ENCODE data around the gene OR10A4. TPM values are rescaled to one million over a fixed set of nuclear protein-coding genes. Genes with fewer than 3 reads are reported as not detected.

The OR10A4 gene
- not detected in 2 replicates for total RNA-seq (2014; rRNA removed; shearing (Covaris generic))

DNA sequence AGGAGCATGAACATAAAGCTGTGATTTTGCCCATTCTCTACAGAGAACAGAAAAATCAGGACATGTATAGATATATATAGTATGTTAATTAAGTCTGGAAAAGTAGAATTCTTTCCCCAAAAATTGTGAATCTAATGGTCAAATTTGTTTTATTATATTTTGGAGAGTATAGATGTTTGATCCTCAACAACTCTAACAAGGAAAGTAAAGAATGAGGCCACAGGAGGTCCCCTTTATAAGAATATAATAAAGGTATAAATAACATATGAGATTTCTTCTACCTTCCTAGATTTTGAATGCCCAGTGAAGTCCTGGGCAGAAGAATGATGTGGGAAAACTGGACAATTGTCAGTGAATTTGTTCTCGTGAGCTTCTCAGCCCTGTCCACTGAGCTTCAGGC, at the start of gene OR10A4:
Gene OR10A4, plus strand, starts transcription at position 301 of the 400 bp plus-strand sequence. Its CDS starts 23 bp downstream, at position 324.

GRCh38 chr11:6845383-6845782, 31.0 kb upstream of the OR10A4 start, which contains the start of gene OR10A5:
Gene OR10A5, plus strand, starts transcription at chr11:6845683. Its CDS starts 0 bp downstream, at chr11:6845683.

DNA sequence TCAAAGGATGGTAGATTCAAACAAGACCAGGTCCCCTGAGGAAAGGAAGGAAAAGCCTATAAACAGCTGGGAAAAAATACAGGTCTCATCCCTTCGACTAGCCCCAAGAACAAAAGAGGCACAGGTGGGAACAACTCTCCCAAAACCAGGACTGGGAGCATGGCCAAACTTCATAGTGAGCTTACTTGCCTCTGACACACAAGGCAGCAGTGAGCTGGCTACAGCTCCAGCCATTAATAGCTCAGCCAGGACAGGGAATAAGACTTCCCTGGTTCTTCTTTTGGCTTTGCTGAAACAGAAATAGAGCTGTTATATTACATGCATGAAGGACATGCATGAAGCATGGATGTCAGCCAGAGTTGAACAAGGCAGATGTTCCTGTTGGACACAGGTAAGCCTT, 13.5 kb upstream of the OR10A4 start, which contains the start of gene OR10A2:
Gene OR10A2, plus strand, starts transcription at position 97 of the 400 bp plus-strand sequence. CDS start 6,698 bp downstream, outside the sequence.

DNA sequence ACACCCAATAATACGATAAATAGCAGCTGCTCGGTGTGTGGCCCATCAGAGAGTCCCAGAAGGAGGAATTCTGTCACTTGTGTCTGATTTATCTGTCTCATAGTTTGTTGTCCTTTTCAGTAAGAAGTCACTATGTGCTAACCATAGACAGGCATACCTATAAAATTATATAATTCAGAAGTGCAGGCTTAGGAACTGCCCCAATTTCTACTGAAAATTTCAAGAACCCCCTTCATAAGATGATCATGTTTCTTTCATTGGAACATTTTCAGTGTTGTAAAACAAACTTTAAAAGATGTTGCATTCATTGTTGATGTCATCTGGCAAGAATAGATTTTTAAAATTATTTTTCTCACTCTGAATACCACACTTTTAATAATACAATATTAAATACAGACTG, 16.0 kb downstream of the OR10A4 start, which contains the start of gene OR2D2:
Gene OR2D2, minus strand, starts transcription at position 101 of the 400 bp plus-strand sequence. Its CDS starts 0 bp downstream, at position 101.

GRCh38 chr11:6920702-6921101, 44.3 kb downstream of the OR10A4 start, which contains the start of gene OR2D3:
Gene OR2D3, plus strand, starts transcription at chr11:6921002. Its CDS starts 0 bp downstream, at chr11:6921002.

DNA sequence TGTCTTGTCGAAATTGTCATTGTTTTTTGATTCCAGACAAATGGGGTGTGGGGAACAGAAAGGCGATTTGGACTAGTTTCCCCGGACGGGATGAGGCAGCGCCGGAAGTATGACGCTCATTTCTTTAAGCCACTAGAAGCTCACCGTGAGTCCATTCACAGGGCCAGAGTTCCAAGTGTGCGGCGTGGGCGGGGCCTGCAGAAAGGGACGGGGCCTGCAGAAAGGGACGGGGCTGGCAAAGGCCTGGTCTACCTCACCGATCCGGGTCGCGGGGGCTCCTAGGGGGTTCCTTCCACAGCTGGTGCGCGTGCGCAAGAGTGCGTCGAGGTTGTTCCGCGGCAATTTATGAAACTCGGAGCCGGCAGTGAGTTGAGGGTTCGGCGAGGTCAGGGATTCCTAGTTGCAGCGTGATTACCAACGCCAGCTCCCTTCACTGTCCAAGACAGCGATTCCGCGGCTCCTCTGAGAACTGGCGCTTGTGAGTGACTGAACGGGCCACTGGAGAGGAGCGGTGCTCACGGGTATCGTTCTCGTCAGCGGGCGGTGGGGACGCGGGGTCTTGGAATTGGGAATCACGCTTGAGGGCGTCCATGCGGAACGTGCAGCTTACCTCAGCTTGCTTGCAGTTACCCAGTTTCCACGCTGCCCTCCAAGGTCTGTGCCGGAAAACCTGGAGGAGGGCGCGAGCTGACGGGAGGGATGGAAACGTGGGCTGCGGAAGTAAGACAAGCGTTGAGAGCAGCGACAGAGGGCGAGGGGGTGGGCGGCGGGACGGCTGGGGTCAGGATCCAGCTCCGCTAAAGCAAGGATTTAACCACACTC, 50.0 kb downstream of the OR10A4 start, which contains the start of gene ZNF215:
Gene ZNF215, plus strand, starts transcription at position 219 of the 822 bp plus-strand sequence. CDS start 5,847 bp downstream, outside the sequence.

Other genes with a start within 250 kb of the OR10A4 start
- 0.90 and 1.1 TPM in 2 replicates for gene DCHS1, start 220.8 kb upstream of the OR10A4 start, total RNA-seq (2014; rRNA removed; shearing (Covaris generic))
- gene MRPL17, start 193.3 kb upstream of the OR10A4 start, total RNA-seq (2014; rRNA removed; shearing (Covaris generic)) = 74.3 and 78.2 TPM in 2 replicates
- 0.08 TPM in 1 of 2 replicates, not detected in the other for gene OR2AG2, start 104.6 kb upstream of the OR10A4 start, total RNA-seq (2014; rRNA removed; shearing (Covaris generic))
- gene OR2AG1, start 93.6 kb upstream of the OR10A4 start, total RNA-seq (2014; rRNA removed; shearing (Covaris generic)) = not detected in 2 replicates
- 0.11 and 0.19 TPM in 2 replicates for gene OR6A2, start 76.9 kb upstream of the OR10A4 start, total RNA-seq (2014; rRNA removed; shearing (Covaris generic))
- not detected in 2 replicates for gene OR10A5, start 30.9 kb upstream of the OR10A4 start, total RNA-seq (2014; rRNA removed; shearing (Covaris generic))
- gene OR10A2, start 13.6 kb upstream of the OR10A4 start, total RNA-seq (2014; rRNA removed; shearing (Covaris generic)) = not detected in 2 replicates
- gene OR2D2, start 15.9 kb downstream of the OR10A4 start, total RNA-seq (2014; rRNA removed; shearing (Covaris generic)) = 0.40 TPM in 1 of 2 replicates, not detected in the other
- not detected in 2 replicates for gene OR2D3, start 44.4 kb downstream of the OR10A4 start, total RNA-seq (2014; rRNA removed; shearing (Covaris generic))
- 4.3 and 4.8 TPM in 2 replicates for gene ZNF215, start 49.8 kb downstream of the OR10A4 start, total RNA-seq (2014; rRNA removed; shearing (Covaris generic))
- 1.3 and 5.1 TPM in 2 replicates for gene ZNF214, start 143.7 kb downstream of the OR10A4 start, total RNA-seq (2014; rRNA removed; shearing (Covaris generic))
- 0.19 TPM in 1 of 2 replicates, not detected in the other for gene NLRP14, start 143.9 kb downstream of the OR10A4 start, total RNA-seq (2014; rRNA removed; shearing (Covaris generic))
- gene RBMXL2, start 212.4 kb downstream of the OR10A4 start, total RNA-seq (2014; rRNA removed; shearing (Covaris generic)) = 0.11 TPM in 1 of 2 replicates, not detected in the other

Data from A375 (cell line).